ENCODE data around the gene RDX.
"Not testable (repeated sequence)": the region's sequence is repeated elsewhere in the genome, so short reads cannot be mapped to it uniquely, and the experiment has no call there.

Gene RDX

DNA sequence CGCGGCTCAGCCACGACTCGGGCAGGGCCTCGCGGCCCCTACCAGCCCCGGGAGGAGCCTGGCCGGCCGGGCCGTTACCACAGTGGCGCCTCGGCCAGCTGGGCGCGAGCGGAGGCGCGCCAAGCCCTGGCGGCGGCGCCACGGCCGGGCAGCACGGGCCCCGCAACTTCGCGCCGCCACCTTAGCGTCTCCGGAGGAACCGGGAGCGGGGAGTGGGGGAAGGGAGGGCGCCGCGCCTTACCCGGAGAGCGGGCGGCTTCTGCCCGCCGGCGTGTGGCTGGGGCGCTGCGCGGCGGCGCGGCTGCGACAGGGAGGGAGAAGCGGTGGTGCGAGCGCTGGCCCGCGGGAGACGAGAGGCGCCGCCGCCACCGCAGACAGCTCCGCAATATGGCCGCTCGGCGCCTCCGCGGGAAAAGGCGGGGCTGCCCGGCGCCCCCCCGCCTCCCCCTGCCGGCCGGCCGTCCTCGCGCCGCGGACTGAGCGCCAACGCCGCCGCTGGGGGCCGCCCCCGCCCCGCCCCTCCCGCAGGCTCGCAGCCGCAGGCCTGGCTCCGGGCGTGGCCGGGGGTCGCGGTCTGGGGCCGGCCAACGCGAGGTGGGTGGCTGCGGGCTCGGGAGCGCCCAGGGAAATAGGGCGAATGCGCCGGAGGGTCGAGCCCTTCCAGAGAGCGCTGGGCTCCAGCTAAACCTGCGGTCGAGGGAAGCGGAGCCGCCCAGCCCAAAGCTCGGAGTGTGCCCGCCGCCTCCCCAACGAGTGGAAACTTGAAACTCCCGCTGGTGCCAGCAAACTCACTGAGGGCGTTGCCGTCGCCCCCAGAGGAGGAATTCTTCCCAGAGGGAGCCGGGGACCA lies at the start of gene RDX:
RDX (minus strand) TSS at position 389 of the 850 bp plus-strand sequence. CDS start 16,922 bp downstream, outside the sequence.
- DNase-seq (ENCODE audit: low spot score) = peak; percentile 87

- no peak for DNase-seq (ENCODE audit: low spot score)
These were observed 49.3 kb upstream of the RDX start for GRCh38 chr11:110345743-110346142.

GRCh38 chr11:110340436-110340835 lies 44.0 kb upstream of the RDX start:
- DNase-seq (ENCODE audit: low spot score) = no peak

GRCh38 chr11:110339456-110340250 lies 43.2 kb upstream of the RDX start:
- no peak for DNase-seq (ENCODE audit: low spot score)

- DNase-seq (ENCODE audit: low spot score) = no peak
These were observed 42.3 kb upstream of the RDX start for GRCh38 chr11:110338684-110339083.

GRCh38 chr11:110337570-110338193 lies 41.3 kb upstream of the RDX start:
- DNase-seq (ENCODE audit: low spot score) = no peak

GRCh38 chr11:110336054-110336453 lies 39.6 kb upstream of the RDX start:
- DNase-seq (ENCODE audit: low spot score) = no peak

GRCh38 chr11:110335358-110335757 lies 38.9 kb upstream of the RDX start:
- DNase-seq (ENCODE audit: low spot score) = no peak

DNA sequence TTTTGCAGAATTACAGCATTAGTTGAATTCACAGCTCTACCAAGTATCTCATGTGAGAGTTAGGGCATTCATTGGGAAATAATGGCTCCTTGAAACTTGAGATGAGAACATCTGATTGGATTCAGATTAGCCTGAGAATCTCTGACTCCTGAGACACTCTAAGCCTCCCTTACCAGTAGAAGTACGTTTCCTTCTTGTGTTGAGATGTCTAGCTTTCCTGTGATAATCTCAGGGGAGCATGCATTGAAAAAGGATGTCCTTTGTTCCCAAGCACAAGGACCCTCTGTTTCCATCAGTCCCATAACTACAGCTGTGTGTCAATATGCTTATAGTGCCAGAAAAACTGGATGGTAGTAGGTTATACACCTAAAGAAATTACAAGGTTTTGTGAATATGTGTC lies 35.2 kb upstream of the RDX start:
- DNase-seq (ENCODE audit: low spot score) = no peak

DNA sequence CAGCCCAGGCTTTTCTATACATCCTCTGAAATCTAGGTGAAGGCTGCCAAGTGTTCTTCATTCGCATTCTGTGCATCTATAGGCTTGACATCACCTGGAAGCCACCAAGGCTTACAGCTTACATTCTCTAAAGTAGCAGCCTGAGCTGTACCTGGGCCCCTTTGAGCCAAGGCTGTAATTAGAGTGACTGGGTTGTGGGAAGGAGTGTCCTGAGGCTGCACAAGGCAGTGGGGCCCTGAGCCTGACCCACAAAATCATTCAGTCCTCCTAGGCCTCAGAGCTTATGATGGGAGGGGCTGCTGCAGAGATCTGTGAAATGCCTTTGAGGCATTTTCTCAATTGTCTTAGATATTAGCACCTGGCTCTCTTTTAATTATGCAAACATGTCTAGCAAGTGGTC lies 33.0 kb upstream of the RDX start:
- no peak for DNase-seq (ENCODE audit: low spot score)

DNA sequence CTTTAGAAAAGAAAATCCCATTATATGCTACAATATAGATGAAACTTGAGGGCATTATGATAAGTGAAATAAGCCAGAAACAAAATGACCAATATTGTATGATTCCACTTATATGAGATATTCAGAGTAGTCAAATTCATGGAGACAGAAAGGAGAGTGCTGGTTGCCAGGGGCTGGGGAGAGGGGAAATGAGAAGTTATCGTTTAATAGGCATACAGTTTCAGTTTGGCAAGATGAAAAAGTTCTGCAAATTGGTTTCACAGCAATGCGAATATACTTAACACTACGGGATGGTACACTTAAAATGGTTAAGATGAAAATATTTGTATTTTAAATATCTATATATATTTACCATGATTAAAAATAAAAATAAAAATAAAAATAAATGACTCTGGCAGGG lies 31.1 kb upstream of the RDX start:
- DNase-seq (ENCODE audit: low spot score) = no peak

DNA sequence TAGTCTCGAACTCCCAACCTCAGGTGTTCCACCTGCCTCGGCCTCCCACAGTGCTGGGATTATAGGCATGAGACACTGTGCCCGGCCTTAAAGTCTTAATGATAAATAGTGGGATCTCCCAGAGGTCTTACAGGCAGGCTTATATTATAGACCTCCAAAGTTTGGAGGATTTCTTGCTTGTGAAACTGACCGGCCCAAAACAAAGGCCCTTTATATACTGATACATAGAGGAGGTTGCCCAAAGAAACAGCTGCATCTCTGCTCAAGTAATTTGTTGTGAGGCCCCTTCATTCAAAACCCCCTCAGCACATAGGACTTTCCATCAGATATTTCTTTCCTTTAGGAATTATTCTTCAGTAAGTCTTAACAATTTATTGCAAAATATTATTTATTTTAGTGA lies 27.4 kb upstream of the RDX start:
- DNase-seq (ENCODE audit: low spot score) = no peak

DNA sequence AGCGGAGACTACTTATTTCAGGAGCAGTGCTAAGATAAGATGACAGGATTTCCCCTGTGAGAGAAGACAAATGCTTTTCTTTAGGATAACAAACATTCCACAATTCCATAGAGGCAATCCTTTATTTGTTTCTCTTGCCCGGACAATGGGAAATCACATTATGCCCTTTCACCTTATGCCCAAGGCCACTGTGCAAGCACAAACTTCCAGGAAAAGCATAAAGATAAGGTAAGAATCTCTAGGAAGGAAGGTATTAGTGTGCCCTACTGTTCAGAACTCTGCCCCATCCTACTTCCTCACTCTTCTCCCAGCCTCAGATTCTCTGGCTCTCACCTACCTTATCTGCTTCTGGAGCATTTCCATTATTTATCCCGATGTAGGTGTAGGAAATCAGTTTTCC lies 23.1 kb upstream of the RDX start:
- no peak for DNase-seq (ENCODE audit: low spot score)

GRCh38 chr11:110318638-110319404 lies 22.4 kb upstream of the RDX start:
- DNase-seq (ENCODE audit: low spot score) = no peak

GRCh38 chr11:110317516-110317932 lies 21.1 kb upstream of the RDX start:
- DNase-seq (ENCODE audit: low spot score) = no peak

GRCh38 chr11:110314366-110315095 lies 18.1 kb upstream of the RDX start:
- DNase-seq (ENCODE audit: low spot score) = no peak

DNA sequence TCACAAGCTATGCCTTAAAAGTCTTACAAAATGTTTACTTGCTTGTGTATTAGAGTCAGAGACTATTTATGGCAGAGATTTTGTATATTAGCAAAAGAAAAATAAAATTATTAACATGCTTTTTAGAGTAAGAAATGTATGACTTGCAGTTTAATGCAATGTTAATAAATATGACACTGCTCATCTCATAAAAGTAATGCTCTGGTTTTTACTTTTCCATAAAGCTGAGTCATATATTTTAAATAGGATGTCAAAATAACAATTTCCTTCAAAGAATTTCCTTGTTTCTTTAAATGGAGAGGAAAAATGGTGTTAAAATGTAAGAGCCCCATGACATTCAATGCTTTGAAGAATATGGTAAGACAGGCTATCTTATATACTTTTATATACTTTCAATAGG lies 16.3 kb upstream of the RDX start:
- no peak for DNase-seq (ENCODE audit: low spot score)

GRCh38 chr11:110311783-110312579 lies 15.6 kb upstream of the RDX start:
- no peak for DNase-seq (ENCODE audit: low spot score)

GRCh38 chr11:110308071-110308470 lies 11.7 kb upstream of the RDX start:
- no peak for DNase-seq (ENCODE audit: low spot score)

GRCh38 chr11:110306019-110306388 lies 9.6 kb upstream of the RDX start:
- not testable (repeated sequence) for DNase-seq (ENCODE audit: low spot score)

Measured in left forelimb (tissue), 1 donor.